SW480 (cell line): ENCODE measurements around the gene ACAD11.

Source experiments
- DNase-seq: peaks from one replicate; pipeline ENCODE4 v3.0.0-alpha.2; 2016; ENCODE audit warnings: low spot score

ACAD11 gene

DNA sequence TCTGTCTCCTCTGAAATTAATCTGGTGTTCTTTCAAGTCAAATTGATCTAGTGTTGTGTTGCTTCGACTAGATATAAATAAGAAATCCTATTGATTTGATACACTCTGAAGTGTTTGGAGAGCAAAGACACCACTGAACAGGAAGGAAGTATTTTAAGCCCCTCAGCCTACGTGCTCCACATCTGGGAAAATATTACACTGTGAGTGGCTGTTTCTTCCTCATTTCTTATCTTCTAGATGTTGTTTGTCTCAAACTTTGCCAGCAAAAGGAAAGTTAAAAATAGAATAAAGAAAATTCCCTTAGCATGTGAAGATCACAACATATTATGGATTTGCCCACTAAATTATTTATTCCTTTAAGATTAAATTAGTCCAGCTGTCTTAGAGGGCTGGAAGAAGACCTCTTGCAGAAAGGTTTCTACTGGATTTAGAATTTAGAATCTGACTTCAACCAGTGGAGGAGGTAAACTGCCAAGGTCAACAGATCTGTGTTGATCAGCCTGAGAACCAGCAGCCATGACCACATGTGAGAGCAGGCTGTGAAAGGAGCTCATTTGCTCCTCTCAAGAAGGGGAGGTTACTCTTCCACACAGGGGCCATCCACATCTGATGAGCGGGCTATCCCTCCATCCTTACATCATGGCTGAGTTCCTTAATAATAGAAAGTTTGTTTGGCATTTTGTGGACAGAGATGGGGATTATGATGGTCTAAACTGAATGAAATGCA is 108.9 kb downstream of the ACAD11 start:
- no peak for DNase-seq

GRCh38 chr3:132549890-132550578 is 109.6 kb downstream of the ACAD11 start:
- no peak for DNase-seq

DNA sequence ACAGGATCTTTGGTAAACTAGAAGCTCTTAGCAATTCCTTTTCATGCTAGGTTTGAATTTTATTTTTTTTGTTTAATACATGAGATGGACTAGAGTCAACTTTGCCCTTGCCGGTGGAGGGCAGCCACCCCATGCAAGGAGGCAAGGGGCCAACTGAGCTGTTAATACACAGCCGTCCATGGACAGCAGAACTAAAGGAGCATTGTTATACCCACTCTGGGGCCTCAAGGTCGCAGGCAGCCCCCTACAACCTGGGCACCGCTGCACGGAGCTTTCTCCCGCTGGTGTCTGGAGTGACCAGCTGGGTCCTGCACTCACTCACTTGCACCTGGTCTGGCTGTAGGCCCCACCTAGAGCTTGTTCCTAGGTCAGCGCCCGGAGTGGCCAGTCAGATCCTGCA is 110.4 kb downstream of the ACAD11 start:
- no peak for DNase-seq

DNA sequence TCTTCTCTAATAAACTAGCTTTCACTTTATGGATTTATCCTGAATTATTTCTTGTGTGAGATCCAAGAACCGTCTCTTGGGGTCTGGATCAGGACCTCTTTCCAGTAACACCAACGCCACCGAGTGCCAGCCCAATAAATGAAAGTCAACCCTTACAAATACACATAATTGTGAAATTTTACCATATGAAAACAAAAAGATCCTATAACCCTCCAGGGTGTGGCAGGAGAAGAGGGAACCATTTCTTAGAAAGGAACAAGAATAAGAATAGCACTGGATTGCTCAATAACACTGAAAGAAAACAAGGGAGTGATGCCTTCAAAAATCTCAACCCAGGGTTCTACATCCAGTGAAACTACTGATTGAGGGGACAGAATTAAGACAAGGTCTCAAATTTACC is 114.1 kb downstream of the ACAD11 start:
- DNase-seq: no peak

GRCh38 chr3:132544130-132544529 is 115.5 kb downstream of the ACAD11 start:
- no peak for DNase-seq

DNA sequence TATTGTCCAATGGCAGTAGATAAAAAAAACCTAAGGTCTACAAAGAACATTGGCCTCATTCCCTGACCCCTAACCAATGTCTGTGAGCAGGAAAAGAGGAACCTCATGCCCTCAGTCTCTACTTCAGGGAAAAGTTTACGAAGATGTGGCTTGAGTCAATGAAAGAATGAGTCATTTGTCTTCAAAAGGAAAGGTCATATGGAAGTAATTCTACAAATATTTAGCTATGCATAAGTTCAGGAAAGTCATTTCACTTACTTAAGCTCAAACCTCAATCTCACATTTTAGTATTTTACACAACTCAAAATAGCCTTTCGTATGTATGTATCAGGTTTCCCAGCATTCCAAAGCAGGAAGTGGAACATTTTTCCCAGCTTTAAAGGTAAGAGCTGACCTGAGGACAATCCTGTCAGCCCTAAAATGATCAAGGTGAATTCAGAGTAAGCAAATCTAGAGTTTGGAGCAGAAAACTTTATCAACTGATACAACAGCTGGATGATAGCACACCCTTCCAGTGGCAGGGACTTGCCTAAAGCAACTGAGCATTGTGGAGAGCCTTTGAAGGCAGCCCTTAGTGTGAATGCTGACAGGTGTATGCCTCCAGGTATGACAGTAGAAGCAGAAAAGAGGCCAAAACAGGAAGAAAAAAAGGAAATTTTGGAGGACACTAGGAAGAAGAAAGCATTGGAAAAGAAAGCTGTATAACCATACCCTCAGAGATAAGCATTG is 116.4 kb downstream of the ACAD11 start:
- DNase-seq: peak; percentile 25

- DNase-seq: no peak
Observed at GRCh38 chr3:132542577-132542976, 117.0 kb downstream of the ACAD11 start.

GRCh38 chr3:132539681-132540080 is 119.9 kb downstream of the ACAD11 start:
- no peak for DNase-seq

GRCh38 chr3:132538072-132538471 is 121.5 kb downstream of the ACAD11 start:
- DNase-seq: no peak

- DNase-seq: no peak
Observed at GRCh38 chr3:132537297-132537696, 122.3 kb downstream of the ACAD11 start.

GRCh38 chr3:132536442-132537153 is 123.0 kb downstream of the ACAD11 start:
- DNase-seq: no peak

DNA sequence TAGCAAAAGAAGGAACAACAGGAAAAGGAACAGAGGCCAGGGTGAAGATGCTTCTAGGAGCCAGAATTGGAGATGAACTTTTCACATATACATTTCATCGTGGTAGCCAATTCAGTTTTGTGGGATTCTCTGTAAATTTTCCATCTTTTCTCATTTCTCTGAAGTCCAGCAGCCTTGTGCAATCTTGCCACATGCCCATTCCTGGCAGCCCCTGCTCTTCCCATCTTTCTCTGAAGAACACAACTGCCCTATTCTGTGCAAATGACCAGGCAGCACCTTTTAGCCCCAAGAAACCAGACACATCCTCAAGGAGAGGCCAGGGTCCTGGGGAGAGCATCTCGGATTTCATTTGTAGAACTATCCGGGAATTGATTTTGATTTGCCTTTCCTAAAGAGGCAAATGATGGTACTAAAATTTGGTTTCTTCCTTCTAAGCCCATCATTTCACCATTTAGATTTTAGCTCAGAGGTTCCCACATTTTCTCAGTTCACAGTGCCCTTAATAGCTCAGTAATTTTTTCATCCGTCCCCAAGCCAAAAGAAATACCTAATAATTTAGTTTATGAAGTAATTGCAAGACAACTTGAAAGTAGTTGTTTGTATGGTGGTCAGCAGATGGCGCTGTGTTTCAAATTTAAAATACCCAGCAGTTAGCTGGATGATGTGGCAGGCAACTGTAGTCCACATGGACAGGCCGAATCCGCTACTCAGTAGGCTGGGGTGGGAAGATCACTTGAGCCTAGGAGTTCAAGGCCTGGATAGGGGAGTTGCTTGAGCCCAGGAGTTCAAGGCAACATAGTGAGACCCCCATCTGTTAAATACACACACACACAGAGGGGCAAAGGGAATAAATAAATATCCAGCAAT is 123.8 kb downstream of the ACAD11 start:
- DNase-seq: peak; percentile 42

DNA sequence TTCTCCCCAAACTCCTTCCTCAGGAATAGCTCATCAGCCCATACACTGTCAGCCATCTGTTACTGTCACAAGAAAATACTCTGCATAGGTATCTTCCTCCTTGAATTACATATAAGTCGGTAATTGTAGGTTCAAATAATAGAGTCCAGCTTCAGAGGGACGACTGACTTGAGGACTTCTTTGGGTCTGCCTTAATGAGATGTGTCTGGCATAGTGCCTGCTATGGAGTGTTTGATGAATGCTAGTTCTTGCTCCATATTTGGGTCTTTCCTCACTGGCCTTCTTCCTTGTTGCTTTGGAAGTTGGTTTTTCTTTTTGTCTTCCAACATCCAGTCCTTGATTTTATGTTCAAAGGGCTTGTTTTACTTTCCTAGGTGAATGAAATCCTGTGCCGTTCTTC is 129.0 kb downstream of the ACAD11 start:
- DNase-seq: no peak

DNA sequence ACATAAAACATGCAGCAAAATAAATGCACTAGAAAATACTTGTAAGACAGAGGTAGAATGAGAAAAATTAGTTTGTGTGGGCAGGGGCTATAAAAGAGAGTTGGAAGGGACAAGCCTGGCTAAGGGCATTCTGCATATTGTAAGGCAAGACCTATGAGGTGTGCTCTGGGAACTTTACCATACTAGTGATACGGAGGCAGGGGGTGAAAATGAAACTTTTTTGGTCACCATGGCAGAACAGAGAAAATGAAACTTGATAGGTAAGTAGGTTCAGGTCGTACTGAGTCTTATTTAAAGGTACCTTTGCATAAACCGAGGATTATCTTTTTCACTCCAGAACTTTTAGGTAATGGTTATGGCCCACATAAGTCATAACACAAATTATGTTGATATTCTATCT is 137.3 kb downstream of the ACAD11 start:
- DNase-seq: no peak

DNA sequence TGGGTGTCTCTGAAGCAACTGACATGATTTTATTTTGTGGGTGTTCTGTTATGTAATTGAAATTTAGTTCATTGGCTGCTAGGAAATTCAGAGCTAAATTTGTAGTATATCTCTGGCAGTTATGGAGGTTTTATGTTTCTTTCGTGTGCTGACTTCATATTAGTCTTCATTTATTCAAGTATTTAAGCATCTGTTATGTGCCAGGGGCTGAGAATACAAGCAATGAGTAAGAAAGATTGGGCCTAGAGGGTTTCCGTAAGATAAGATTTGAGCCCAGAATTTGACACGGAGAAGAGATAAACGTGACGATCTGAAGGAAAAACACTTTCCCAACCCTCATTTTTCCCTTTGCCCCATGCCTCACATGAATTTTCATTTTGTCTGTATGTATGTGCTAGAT is 137.7 kb downstream of the ACAD11 start:
- no peak for DNase-seq

GRCh38 chr3:132519914-132520313 is 139.7 kb downstream of the ACAD11 start:
- DNase-seq: no peak

- no peak for DNase-seq
Observed at GRCh38 chr3:132517311-132517710, 142.3 kb downstream of the ACAD11 start.

DNA sequence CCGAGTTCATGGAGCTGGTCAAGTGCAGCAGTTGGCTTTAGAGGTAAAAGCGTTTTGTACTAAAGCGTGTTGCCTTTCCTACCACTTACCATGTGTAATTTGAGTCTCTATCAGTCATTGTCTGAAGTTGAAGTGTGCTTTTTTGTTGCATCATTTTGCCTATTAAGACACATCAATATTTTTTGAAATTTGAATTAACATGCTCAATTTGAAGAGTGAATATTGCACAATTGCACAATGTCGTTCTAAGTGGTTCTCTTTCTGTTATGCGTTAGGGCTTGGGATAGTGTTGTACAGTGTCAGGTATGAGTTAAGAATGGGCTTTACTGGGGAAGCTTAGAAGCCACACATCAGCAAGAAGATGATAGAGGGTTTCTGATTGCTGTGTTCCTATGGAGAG is 146.6 kb downstream of the ACAD11 start:
- no peak for DNase-seq

GRCh38 chr3:132509506-132509905 is 150.1 kb downstream of the ACAD11 start:
- no peak for DNase-seq

- no peak for DNase-seq
Observed at GRCh38 chr3:132509096-132509495, 150.5 kb downstream of the ACAD11 start.
